HepG2 (cell line): Measurements from ENCODE around the gene ZBTB1. TPM values are rescaled to one million over a fixed set of nuclear protein-coding genes. Genes with fewer than 3 reads are reported as not detected.
A peak's percentile ranks its signal among the peaks of the same experiment; 100 is the strongest.

Source experiments
- ATAC-seq: fragments of 200-7000 bp; cut with Tn5 transposase; 3 replicates; pipeline ENCODE4 v1.9.1; 2020; ENCODE audit warnings: mild to moderate bottlenecking, moderate library complexity
- BruUV-seq: library from RNA; stranded (reverse); fragments of 400-500 nt; replicated peaks from 2 replicates; lab custom pipeline; 2021; lab: Mats Ljungman, UMichigan
- CTCF ChIA-PET: fragments of 300-600 bp; formaldehyde crosslinking; extraction: SDS; loops from one replicate; lab custom pipeline; 2021; ENCODE audit warnings: low total read pairs, inconsistent platforms, low intra/inter-chr PET ratio; lab: Yijun Ruan, JAX
- POLR2A ChIA-PET: fragments of 350-600 bp; sonication (Branson Sonifier 250); formaldehyde crosslinking; loops from one replicate; lab custom pipeline; 2020; ENCODE audit warnings: antibody characterized with exemption, inconsistent platforms; lab: Yijun Ruan, JAX
- DNase-seq: peaks from one replicate; pipeline ENCODE4 v3.0.0-alpha.2; 2015; ENCODE audit warnings: low spot score
- FAIRE-seq: peaks from 3 replicates; lab custom pipeline; 2011; peaks lifted over from hg19 to GRCh38; lab: Jason Lieb, UNC
- H2AFZ ChIP-seq: one replicate; pipeline ENCODE4 v1.6.1; 2011; ENCODE audit warnings: low read length, inconsistent platforms
- H3K27ac ChIP-seq: fragments of 300-600 bp; 3 replicates; pipeline ENCODE4 v1.8.0; 2011; ENCODE audit warnings: mixed run types, mild to moderate bottlenecking, mixed read lengths, low read length, inconsistent platforms; ENCODE audit not compliant: insufficient read depth; ENCODE audit errors: extremely low read length
- H3K27me3 ChIP-seq, 2 experiments: fragments of 200-600 bp in 1 of 2; 2 replicates in 1 of 2; 3 replicates in 1 of 2; pipeline versions ENCODE4 v1.6.0 to v1.8.0; 2011; ENCODE audit warnings: low read length in 2 of 2, mild to moderate bottlenecking in 2 of 2, moderate library complexity in 2 of 2, inconsistent platforms in 1 of 2; ENCODE audit not compliant: insufficient read depth in 2 of 2, control insufficient read depth in 1 of 2
- H3K36me3 ChIP-seq, 2 experiments: fragments of 200-600 bp in 1 of 2; replicated peaks in 1 of 2; 2 replicates in 1 of 2; 3 replicates in 1 of 2; pipeline versions ENCODE4 v1.5.1 to v1.8.0; 2011; ENCODE audit warnings: low read length in 2 of 2, inconsistent platforms in 1 of 2; ENCODE audit not compliant: insufficient read depth in 2 of 2, control insufficient read depth in 1 of 2
- H3K4me1 ChIP-seq: 2 replicates; pipeline ENCODE4 v1.5.1; 2012; ENCODE audit warnings: low read length, inconsistent platforms; ENCODE audit not compliant: insufficient read depth
- H3K4me2 ChIP-seq: 2 replicates; pipeline ENCODE4 v1.6.0; 2011; ENCODE audit warnings: low read depth, low read length, inconsistent platforms
- H3K4me3 ChIP-seq, 3 experiments: fragments of 200-600 bp in 1 of 3; sonication (generic), shearing (Covaris generic) in 1 of 3; replicated peaks in 1 of 3; 2 replicates each; pipeline ENCODE4 v1.5.1; 2011 to 2016; ENCODE audit warnings: low read length in 3 of 3, inconsistent platforms in 2 of 3, low read depth in 2 of 3, mild to moderate bottlenecking in 2 of 3, control low read depth in 1 of 3, mixed read lengths in 1 of 3; ENCODE audit not compliant: insufficient read depth in 1 of 3
- H3K79me2 ChIP-seq: one replicate; pipeline ENCODE4 v1.6.1; 2011; ENCODE audit warnings: low read length, inconsistent platforms; ENCODE audit not compliant: insufficient read depth
- H3K9ac ChIP-seq: 2 replicates; pipeline ENCODE4 v1.6.0; 2011; ENCODE audit warnings: mild to moderate bottlenecking, low read depth, low read length, inconsistent platforms; ENCODE audit not compliant: insufficient read depth
- H3K9me3 ChIP-seq: 2 replicates; pipeline ENCODE4 v1.5.1; 2012; ENCODE audit warnings: mild to moderate bottlenecking, low read length
- H4K20me1 ChIP-seq: 2 replicates; pipeline ENCODE4 v1.6.0; 2011; ENCODE audit warnings: inconsistent platforms, mild to moderate bottlenecking, low read length, moderate library complexity; ENCODE audit not compliant: insufficient read depth
- MAFK ChIP-seq, 2 experiments: IDR thresholded peaks in 1 of 2; conservative IDR thresholded peaks in 1 of 2; 2 replicates each; pipeline ENCODE4 v1.6.1; 2011; ENCODE audit warnings: improper control_type of control experiment in 2 of 2, low read length in 2 of 2
- MTERF4 ChIP-seq: sonication (generic); formaldehyde crosslinking; IDR thresholded peaks from 2 replicates; pipeline ENCODE4 v1.8.0; 2023; ENCODE audit warnings: mild to moderate bottlenecking, missing genetic modification reagents
- NFE2L2 ChIP-seq: fragments of 150-350 bp; IDR thresholded peaks from 2 replicates; pipeline ENCODE4 v1.6.1; 2014; ENCODE audit warnings: low read length
- ZBTB7B ChIP-seq: sonication (generic); formaldehyde crosslinking; IDR thresholded peaks from 2 replicates; pipeline ENCODE4 v1.4.0; 2020; ENCODE audit warnings: missing genetic modification reagents
- ZNF703 ChIP-seq: sonication (generic); formaldehyde crosslinking; IDR thresholded peaks from 2 replicates; pipeline ENCODE4 v1.5.1; 2020; ENCODE audit warnings: missing genetic modification reagents, mild to moderate bottlenecking, moderate library complexity, borderline replicate concordance
- WGBS: methylation state at CpG from one replicate; pipeline ENCODE4 v1.1.6; 2017; ENCODE audit warnings: low lambda C conversion rate; 5-methylcytosine and 5-hydroxymethylcytosine counted together
- in situ Hi-C: cut with HindIII; loops from 2 replicates; pipeline ENCODE4 v1.10.0; 2017; ENCODE audit warnings: low pct_unique_long_range_greater_than_20kb; ENCODE audit not compliant: extremely low pct_ligation_motif_present
- intact Hi-C: fragments of 100-400 bp; cut with micrococcal nuclease; formaldehyde crosslinking; loops from one replicate; pipeline ENCODE4 v1.10.0; 2022; ENCODE audit not compliant: unreplicated experiment
- polyA plus RNA-seq, 8 experiments: library from polyadenylated mRNA; depleted of rRNA in 3 of 8; stranded (reverse) in 7 of 8; unstranded in 1 of 8; fragments of >200 nt; fragmentation: Illumina TruSeq in 4 of 8; extraction: Trizol in 4 of 8; gene quantifications; 2 replicates each; pipeline versions ENCODE4 v1.2.1 to v1.2.3, GENCODE V29; 2011 to 2016; ENCODE audit warnings: low read depth in 4 of 8, missing spikeins in 1 of 8, mixed read lengths in 1 of 8; ENCODE audit not compliant: insufficient read depth in 1 of 8
- total RNA-seq, 5 experiments: library from RNA; depleted of rRNA; stranded (reverse); fragments of >200 nt; fragmentation: Illumina TruSeq; extraction: Trizol; gene quantifications; 2 replicates each; pipeline ENCODE4 v1.2.3, GENCODE V29; 2016; ENCODE audit warnings: low read depth in 1 of 5

Gene ZBTB1
- total and polyA plus RNA-seq, 2 of the 13 experiments (the other 11 are each of a cell fraction or from before 2014, with no cell fraction given) = 18.8 to 22.6 TPM

- Histone ChIP-seq H2AFZ (no peak overlapping the region), H3K4me1 (peaks cover 8% of the 10 kb centered on the region; the same call in 1 of the 2 replicates), H3K36me3 (peaks cover 7 to 21% of the 10 kb centered on the region in 2 experiments; a peak in 3 of 5 replicates), H3K9ac (no peak overlapping the region), H3K4me2 (no peak overlapping the region), H3K27me3 (no peaks in the 10 kb centered on the region; a peak in 1 of 5 replicates), H3K4me3 (no peak overlapping the region), H3K79me2 (no peaks in the 10 kb centered on the region), H3K9me3 (no peaks in the 10 kb centered on the region), H3K27ac (no peak overlapping the region), H4K20me1 (no peaks in the 10 kb centered on the region)
- BruUV-seq = no TSS peak
- WGBS = 99% methylated on average over 2 of the region's 2 CpGs
- no peak for TF ChIP-seq ZNF703 (CRISPR knock-in tag)
- peak; percentile 58 for TF ChIP-seq NFE2L2
- TF ChIP-seq MAFK (conservative IDR thresholded peaks at IDR 0.05 in 1 of 2, IDR thresholded peaks at IDR 0.05 in 1 of 2; ENCODE audit: low read length in 2 of 2) = 0 out of 4 replicates have a peak, but pooled peaks of 1 of the 2 experiments have one; percentile 15
- in situ Hi-C loops = no loop called here
- FAIRE-seq (no peak), ATAC-seq (no peak), DNase-seq (no peak)
- ChIA-PET POLR2A (no interaction called here), CTCF (no interaction called here)
- intact Hi-C loops = no loop called here
These were observed 20.8 kb downstream of the ZBTB1 start for GRCh38 chr14:64525354-64525753.

GRCh38 chr14:64531567-64531966 lies 27.0 kb downstream of the ZBTB1 start:
- no peaks in the 10 kb centered on the region for H3K9me3 ChIP-seq
- in situ Hi-C loops (no loop called here), intact Hi-C loops (no loop called here)
- POLR2A ChIA-PET = no interaction called here
- no peak overlapping the region for H3K4me3 ChIP-seq
- no peaks in the 10 kb centered on the region; a peak in 1 of 5 replicates for H3K27me3 ChIP-seq
- TF ChIP-seq MTERF4 (no peak), ZBTB7B (CRISPR knock-in tag) (no peak)
- TF ChIP-seq, all 625 proteins: peak for 0
- Histone ChIP-seq H2AFZ (no peak overlapping the region), H3K79me2 (no peaks in the 10 kb centered on the region), H4K20me1 (no peaks in the 10 kb centered on the region), H3K9ac (no peak overlapping the region), H3K4me1 (peaks cover 11% of the 10 kb centered on the region), H3K4me2 (no peak overlapping the region), H3K36me3 (no peaks in the 10 kb centered on the region), H3K27ac (no peak overlapping the region)
- WGBS = 97% methylated on average over 2 of the region's 2 CpGs
- FAIRE-seq = no peak
- no peak for ATAC-seq
- CTCF ChIA-PET = no interaction called here
- BruUV-seq = no TSS peak
- no peak for DNase-seq
